HG02981 (cell line): Measurements from ENCODE around the gene KRAS.
A peak's percentile ranks its signal among the peaks of the same experiment; 100 is the strongest.

Experiments
- ATAC-seq: cut with Tn5 transposase; IDR thresholded peaks from one replicate; pipeline ENCODE4 v1.9.1; 2021; ENCODE audit warnings: mild to moderate bottlenecking, moderate library complexity; ENCODE audit not compliant: unreplicated experiment

Gene KRAS

DNA sequence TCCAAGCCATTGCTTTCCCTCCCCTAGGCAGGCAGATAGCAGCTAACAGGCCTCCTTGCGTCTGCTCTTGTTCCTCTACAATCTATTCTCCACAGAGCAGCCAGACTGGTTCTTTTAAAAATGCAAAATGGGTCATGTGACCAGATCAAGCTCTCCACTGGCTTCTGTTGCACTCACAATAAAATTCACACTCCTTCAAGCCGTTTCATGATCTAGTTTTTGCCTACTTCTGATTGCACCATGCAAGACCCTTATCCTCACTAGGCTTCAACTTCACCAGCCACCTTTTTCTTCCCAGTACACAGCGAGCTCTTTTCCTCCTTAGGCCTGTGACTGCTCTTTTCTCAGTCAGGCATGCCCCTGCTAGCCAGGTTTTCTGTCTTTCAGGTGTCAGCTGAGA, 6.1 kb upstream of the KRAS start:
- no peak for ATAC-seq

DNA sequence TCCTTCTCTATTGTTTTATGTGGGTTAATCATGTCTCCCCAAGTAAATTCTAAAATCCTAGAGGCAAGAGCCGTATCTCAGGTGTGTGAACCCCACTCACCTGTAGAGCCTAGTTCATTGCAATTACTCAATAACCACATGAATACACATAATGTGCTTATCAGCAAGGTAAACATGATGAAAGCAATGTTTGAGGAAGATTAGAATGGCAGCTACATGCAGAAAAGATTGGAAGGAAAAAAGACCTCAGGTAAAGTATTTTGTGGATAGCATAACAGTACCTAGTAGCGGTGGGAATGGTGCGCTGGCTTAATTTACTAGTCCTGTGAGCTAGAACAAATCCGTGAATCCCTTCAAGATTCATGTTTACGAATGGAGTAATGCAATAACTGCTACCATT, 5.3 kb upstream of the KRAS start:
- ATAC-seq = no peak

DNA sequence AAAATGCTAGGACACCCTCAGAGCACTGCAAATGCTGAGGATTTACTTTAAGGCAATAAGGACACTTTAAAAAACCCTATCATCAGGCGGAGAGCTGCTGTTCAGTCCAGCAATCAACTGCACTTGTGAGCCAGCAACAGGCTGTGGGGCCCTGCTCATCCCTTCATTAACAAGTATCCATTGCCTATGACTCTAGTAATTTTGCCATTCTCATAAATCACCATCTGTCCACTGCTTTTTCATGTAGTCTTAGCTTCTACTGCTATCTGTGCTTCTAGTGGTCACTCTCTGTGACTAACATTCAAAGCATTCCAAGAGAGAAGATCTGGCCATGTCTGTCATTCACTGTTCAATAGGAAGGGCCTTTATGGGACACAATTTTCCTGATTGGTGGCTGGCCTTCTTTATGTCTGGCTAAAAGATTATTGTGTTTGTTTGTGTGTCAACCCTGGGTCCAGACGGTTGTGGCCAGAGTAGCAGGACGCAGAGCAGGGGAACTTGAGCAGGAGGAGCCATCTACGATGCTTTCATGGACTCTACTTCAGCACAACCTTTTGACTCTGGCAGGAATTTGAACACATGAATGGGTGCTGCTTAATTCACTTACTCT, 3.6 kb upstream of the KRAS start:
- ATAC-seq = no peak

DNA sequence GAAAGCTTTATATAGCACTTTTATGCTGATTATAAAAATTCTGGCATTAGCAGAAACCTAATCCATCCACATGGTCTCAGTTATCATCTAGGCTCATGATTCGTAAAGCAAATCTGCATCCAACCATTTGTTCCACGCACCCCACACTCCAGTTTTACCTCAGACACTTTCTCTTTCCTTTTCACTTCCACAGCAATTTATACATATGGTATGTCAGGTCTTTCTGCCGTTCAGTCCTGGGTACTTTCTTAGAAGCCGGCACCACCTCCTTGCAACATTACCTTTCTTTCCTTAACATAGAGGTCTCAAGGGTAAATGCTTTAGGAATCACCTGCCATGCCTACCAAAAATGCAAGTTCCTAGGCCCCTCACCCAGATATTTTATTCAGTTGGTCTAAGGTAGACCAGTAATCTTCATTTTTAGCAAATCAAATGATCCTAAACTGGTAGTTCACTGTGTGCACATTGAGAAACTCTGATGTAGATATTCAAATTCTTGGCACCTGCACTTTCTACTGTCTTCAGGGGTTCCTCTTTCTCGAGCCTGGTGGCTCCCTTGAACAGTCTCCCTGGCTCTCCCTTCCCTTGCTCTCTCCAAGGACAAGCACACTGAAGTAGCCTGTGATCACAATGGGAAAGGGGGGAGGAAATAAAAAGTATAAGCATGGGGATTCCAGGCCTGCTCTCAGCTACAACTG, 2.8 kb upstream of the KRAS start:
- ATAC-seq = no peak

DNA sequence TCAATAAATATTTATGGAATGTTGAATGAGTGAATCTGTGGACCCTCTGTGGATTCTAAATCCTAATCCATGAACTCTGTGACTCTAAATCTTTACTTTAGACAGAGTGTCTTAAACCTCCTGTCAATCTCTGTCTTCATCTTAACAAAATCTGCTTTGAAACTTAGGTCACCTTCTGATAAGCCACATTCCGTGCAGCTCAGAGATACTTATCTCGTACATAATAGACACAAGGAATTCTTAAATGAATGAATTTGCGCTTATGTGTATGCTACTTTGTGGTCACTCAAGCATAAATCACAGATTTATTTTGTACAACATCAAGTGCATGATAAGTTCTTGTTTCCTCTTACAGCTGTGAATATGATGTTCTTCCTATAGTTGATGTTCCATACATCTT, 2.2 kb upstream of the KRAS start:
- no peak for ATAC-seq

DNA sequence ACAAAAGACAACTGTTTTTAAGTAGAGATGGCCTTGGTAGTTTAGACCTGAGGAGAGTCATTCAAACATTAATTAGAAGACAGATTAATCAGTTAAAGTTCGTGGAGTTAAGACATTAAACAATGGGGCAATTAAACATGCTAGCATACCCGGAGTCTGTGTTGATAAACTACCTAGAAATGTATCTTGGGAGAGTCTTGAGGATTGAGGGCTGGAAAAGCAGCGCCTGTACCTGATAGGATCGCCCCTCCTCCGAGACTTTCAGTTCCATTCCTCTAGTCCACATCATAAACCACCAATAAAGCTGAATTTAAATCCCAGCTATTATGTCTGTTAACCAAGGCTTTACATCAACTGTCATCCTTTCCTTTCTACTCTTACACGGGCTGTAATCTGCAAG, 1.0 kb upstream of the KRAS start:
- no peak for ATAC-seq

DNA sequence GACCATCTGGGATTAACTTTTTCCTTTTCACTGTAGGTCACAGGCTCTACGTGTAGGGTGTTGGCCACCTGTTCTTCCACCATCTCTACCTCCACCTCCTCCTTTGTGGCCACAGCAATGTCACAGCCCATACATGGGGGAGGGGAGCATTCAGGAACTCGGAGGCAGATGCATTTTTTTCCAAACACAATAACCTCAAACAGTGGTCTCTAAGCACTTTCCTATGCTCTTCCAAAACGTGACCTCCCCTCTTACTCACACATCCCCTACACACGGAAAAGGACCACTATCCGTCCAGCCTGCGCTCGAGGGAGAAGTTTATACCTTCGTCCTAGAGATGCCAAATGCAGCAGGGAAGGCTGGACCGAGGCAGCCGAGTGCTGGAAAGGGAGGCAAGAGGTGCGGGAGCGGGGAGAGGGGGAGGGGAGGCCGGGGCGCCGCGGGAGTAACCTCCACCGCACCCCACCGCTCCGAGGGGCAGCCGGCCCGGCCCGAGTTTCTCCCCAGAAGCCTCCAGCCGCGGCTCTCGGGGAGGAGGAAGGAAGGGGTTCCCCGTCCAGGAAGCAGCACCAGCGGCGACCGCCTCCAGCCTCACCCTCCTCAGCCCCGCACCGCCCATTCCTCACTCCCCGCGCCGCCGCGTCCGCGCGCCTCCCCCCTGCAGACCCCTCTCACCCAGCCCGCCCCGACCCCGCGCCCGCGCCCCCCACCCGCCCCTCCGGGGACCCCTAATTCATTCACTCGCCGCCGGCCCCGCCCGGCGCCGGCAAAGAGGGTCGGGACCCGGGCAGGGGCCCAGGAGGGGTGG, 594 bp downstream of the KRAS start:
- peak; percentile 18 for ATAC-seq

DNA sequence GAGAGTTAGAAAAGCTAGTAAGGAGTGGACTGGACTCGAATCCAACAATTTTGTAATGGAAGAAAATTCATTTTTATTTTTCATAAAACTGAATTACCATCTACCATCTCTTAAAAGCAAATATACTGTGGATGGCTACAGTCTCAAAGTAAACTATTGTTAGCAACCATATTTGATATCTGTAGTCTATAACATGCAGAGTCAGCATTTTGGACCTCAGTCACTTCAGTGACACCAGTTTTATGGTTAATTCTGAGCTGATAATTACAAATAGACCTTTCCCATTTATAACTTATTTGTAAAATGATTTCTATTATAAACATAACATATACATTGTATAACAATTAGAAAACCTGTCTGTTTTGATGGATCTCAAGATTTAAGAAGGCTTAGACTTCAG, 2.0 kb downstream of the KRAS start:
- ATAC-seq = no peak

DNA sequence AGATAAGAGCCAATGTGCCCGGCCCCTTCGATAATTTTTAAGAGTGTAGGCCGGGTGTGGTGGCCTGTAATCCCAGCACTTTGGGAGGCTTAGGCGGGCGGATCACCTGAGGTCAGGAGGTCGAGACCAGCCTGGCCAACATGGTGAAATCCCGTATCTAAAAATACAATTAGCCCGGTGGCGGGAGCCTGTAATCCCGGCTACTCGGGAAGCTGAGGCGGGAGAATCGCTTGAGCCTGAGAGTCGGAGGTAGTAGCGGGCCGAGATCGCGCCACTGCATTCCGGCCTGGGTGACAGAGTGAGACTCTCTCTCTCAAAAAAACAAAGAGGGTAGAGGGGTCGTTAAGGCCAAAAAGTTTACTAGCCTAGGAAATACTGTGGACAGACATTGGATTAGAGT, 2.6 kb downstream of the KRAS start:
- no peak for ATAC-seq

DNA sequence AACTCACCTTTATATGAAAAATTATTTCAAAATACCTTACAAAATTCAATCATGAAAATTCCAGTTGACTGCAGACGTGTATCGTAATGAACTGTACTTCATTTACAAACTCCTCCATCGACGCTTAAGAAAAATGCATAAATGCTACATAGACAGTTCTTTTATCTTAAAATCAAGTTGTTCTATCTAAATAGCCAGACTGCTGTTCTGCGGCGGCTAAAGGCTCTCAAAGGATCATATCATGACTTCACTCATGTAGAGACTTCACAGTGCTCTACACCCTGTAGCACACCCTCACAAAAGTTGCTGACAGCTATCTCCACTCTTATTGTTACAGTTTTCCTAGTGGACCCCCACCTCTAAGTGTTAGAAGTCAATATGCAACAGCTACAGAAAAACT, 5.2 kb downstream of the KRAS start:
- no peak for ATAC-seq

DNA sequence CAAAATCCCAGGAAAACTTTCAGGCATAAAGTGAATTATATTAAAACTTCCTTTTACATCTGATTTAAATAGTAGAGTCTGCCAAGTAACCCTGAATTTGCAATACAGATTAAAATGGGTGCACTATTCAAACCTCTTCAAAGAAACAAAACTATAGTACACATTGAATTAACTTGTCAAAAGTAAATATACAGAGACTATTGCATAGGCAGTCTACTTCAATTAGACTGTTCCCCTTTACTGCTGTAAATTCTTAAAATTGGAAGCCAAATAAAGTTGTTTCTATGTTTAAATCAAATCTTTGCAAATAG, 7.1 kb downstream of the KRAS start:
- no peak for ATAC-seq

DNA sequence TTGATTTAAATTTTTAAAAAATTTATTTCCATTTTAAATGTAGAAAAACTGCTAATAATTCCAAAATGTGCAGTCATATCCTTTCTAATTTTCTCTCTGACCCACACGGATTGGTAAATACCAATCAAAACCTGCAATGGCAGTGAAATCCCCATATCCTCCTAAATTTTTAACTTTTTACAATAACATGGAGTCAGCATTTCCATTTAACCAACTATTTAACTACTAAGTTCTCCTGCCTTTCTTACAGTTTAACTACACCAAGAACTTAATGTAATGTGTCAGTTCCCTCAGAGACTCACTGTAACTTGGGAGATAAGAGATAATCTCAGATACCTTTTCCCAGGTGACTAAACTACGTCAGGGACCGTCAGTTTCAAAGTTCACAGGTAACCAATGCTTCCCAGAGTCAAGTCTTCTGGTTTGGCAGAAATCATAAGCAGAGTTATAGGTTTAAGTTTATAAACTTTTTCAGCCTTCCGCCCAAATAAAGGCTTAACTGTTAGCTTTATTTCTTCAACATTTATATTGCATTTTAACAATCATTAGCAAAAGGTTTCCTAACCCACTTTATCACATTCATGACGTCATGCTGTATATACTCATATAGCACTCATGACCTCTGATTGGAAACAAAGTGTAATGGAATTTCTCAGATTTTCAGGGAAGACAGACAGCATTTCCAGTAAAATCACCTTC, 7.6 kb downstream of the KRAS start:
- ATAC-seq = no peak

DNA sequence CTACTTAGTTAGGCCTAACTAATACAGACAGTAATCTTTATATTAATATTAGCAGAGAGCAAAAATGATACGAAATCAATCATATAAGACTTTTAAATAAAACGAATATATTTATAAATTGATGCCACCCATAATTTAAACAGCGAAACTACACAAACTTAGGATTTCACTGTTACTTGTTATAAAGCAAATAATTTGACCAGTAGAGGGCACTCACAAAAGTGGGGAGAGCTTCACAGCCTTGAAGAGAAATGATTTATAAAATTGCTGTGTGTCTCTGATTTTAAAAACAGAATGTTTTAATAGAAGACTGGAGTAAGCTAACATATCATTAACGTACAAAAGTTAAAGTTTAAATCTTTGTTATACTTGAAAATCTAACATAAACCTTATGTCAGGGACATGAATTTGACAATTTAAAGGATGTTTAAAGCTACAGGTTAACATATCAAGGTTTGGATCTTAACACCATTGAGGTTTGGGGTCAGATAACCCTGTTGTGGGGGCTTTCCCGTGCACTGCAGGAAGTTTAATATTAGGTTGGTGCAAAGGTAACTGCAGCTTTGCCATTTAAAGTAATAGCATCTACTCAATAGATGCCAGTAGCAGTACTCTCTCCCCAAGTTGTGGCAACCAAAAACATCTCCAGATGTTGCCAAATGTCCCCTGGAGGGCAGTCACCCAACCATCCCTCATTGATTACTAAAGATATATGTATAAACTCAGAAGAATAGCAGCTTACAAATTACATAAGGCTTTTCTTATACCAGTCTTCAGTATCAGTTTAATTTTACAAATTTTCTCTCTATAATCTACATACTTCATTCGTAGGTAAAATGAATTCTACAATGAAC, 9.3 kb downstream of the KRAS start:
- peak; percentile 53 for ATAC-seq

DNA sequence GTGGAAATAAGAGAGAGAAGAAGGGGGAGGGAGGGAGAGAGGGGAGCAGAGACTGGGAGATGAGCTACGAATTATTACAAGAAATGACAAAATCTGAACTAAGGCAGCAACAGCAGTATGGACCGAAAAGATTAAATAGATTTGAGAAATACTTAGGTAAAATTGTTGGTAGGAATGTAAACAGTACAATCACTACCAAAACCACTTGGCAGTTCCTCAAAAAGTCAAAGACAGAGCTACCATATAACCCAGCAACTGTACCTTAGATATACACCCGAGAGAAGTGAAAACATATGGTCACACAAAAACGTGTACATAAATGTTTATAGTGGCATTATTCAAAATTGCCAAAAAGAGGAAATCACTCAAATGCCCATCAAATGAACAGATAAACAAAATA, 14.1 kb downstream of the KRAS start:
- no peak for ATAC-seq

DNA sequence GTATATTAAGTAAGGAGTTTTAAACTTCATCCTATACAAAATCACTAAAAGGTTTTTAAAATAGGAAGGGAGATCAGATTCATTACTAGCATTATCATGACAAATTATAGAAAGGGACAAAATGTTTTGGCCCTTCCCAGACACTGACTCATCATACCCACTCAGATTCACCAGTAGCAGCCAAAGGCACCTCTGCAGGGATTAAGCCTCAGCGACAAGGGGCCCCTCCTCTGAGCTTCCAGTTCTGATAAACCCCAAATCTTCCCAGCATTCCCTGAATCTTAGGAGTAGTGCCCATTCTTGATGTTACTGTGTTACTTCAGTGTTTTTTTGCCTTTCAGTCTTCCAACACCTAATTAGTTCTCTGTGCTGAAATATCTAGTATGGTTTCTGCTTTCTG, 14.5 kb downstream of the KRAS start:
- ATAC-seq = no peak

DNA sequence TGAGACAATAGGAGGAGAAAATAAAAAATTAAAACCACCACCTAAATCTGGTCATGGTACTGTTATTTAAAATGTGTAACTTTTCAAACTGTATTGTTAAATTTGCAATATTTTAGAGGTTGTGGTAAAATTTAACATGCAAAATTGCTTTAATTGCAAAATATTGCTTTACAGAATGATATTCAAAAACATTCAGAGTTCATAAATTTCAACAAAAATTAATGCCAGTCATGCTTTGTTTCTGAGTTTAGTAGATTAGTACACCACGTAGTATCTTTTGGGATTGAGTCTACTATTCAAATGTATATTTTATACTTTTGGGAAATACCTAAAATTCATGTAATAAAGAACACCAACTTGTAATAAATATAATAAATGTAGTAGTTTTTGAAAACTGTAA, 37.4 kb downstream of the KRAS start:
- ATAC-seq = no peak

DNA sequence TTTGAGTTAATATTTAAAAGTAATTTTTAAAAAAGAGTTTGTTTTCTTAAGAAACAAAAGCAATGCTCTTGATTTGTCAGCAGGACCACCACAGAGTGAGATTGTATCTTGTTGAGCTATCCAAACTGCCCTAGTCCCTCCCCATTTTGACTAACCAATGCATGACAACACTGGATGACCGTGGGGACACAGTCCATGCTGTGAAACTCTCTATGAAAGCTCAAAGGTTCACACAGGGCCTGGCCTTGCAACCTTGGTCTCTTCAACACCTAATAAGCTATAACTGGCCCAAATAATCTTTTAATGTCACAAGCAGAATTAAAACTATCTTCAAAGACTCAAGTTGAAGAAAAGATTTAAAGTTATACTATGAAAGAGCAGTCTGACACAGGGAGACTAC, 42.2 kb downstream of the KRAS start:
- no peak for ATAC-seq

DNA sequence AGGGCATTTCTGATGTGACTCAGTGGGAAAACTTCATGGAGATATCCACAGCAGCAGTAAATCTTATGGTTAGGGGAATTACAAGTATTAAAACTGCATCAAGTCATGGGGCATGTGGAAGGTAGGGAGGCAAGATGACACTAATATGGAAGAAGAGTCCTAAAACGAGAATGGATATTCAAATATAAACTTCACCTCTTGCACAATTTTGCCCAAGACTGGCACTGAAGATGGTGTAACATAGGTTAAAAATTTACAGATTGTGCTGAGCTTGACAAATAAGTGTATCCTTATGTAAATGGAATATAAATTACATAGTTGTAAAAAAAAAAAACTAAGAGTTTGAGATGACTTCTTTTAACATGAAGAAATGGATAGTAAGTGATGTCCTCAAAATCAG, 42.9 kb downstream of the KRAS start:
- ATAC-seq = no peak

DNA sequence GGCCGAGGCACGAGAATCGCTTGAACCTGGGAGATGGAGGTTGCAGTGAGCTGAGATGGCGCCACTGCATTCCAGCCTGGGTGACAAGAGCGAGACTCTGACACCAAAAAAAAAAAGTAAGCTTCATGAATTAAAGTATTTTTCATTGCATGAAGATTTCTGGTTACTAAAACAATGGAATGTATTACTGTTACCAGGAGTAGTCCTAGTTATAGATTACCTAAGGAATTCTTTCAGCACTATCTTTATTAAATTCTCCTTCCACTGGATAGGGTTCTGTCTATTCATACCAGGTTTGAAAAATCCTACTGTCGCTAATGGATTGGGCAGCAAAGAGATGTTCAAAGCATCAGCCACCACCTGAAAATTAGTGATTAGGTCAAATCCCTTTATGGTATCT, 43.3 kb downstream of the KRAS start:
- ATAC-seq = no peak

DNA sequence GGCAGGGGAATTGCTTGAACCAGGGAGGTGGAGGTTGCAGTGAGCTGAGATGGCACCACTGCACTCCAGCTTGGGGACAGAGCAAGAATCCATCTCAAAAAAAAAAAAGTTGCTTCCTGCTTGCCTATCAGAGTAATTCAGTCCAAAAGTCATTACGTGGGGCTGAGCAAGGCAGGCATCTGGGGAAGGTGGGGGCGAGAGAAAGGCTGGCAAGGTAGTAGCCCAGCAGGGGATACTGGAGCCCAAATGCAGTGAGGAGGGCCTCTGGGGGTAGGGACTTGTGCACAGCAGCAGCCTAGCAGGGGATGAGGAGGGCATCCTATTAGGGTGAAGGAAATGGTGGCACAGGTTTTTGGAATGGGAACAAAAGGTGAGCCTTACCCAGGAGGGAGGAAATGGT, 48.6 kb downstream of the KRAS start:
- ATAC-seq = no peak

DNA sequence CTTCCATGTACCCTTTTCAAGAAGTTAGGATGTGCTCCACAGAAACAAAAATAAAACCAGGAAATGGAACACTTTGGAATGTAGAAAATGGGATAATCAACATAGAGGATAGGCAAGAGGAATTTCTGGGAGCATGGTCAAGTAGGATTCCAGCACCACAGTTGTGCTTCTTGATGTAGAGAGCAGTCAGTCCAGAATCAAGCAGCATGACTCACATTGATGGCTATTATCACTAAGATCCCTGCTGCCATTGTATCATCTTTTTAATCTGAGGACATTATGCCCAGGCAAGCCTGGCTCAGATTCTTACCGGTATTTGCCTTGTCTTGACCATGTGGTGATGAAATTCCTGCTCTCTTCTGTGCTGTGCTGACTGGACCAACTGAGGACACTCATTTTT, 50.0 kb downstream of the KRAS start:
- no peak for ATAC-seq
